ENCODE measurements around the gene CTSZ.

DNA sequence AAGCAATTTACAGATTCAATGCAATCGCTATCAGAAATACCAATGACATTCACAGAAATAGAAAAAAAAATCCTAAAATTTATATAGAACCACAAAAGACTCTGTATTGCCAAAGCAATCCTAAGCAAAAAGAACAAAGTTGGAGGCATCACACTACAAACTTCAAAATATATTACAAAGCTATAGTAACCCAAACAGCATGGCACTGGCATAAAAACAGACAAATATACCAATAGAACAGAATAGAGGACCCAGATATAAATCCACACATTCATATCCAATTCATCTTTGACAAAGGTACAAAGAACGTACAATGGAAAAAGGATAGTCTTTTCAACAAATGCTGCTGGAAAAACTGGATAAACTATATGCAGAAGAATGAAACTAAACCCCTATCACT is 37.6 kb downstream of the CTSZ start:
- no peak for TF ChIP-seq POLR2AphosphoS5 (IDR thresholded peaks at IDR 0.05; ENCODE audit: low read depth, low read length)
- no peak for TF ChIP-seq POLR2A (IDR thresholded peaks at IDR 0.05; ENCODE audit: low read depth, low read length)
- no peak for TF ChIP-seq TAF1 (IDR thresholded peaks at IDR 0.05; ENCODE audit: low read depth, low read length)
